Vagina (tissue), 2 donors: ENCODE measurements around the gene ANKRD2. TPM values are rescaled to one million over a fixed set of nuclear protein-coding genes. Genes with fewer than 3 reads are reported as not detected.

ENCODE experiments used
- DNase-seq, 2 donors: peaks; one replicate each; pipeline ENCODE4 v3.0.0-alpha.2; 2017; ENCODE audit errors: extremely low spot score in 2 of 2
- H3K27ac ChIP-seq: fragments of 200-600 bp; sonication (generic); one replicate; pipeline ENCODE4 v1.5.1; 2019
- H3K27me3 ChIP-seq: fragments of 200-600 bp; sonication (generic); one replicate; pipeline ENCODE4 v1.5.1; 2019
- H3K36me3 ChIP-seq, 2 donors: fragments of 200-600 bp; sonication (generic); one replicate each; pipeline ENCODE4 v1.5.1; 2017 to 2019
- H3K4me1 ChIP-seq: fragments of 200-600 bp; sonication (generic); one replicate; pipeline ENCODE4 v1.5.1; 2019
- H3K4me3 ChIP-seq, 2 donors: fragments of 200-600 bp; sonication (generic); 1 replicate in 1 of 2; 2 replicates in 1 of 2; pipeline ENCODE4 v1.5.1; 2016 to 2019
- H3K9me3 ChIP-seq: fragments of 200-600 bp; sonication (generic); one replicate; pipeline ENCODE4 v1.5.1; 2019
- CTCF ChIP-seq, 3 experiments: fragments of 450-650 bp in 2 of 3; fragments of 200-600 bp in 1 of 3; sonication (generic) in 1 of 3; IDR thresholded peaks; one replicate each; pipeline ENCODE4 v1.5.1; 2017 to 2019; ENCODE audit warnings: antibody characterized with exemption in 3 of 3, mild to moderate bottlenecking in 2 of 3, moderate library complexity in 2 of 3
- POLR2A ChIP-seq, 2 donors: fragments of 450-650 bp; IDR thresholded peaks; one replicate each; pipeline ENCODE4 v1.6.1; 2017; ENCODE audit warnings: antibody characterized with exemption in 2 of 2, mild to moderate bottlenecking in 2 of 2, moderate library complexity in 2 of 2
- POLR2AphosphoS5 ChIP-seq, 2 donors: sonication (generic); formaldehyde crosslinking; IDR thresholded peaks; one replicate each; pipeline ENCODE4 v1.9.0; 2017; ENCODE audit warnings: antibody characterized with exemption in 2 of 2, mild to moderate bottlenecking in 2 of 2, low read depth in 1 of 2; ENCODE audit not compliant: insufficient read depth in 1 of 2
- intact Hi-C: fragments of 100-400 bp; cut with DNase I; formaldehyde crosslinking; loops from one replicate; pipeline ENCODE4 v1.15.1; 2023
- total RNA-seq: library from RNA; depleted of rRNA; stranded (reverse); fragments of >200 nt; gene quantifications from one replicate; pipeline ENCODE4 v1.2.3, GENCODE V29; 2016

The ANKRD2 gene
- total RNA-seq, 1 donor from 2014 or later: not detected

- H3K4me3 ChIP-seq: no peak overlapping the region
- intact Hi-C loops: no loop called here
- H3K27me3 ChIP-seq: no peaks in the 10 kb centered on the region
- no peaks in the 10 kb centered on the region for H3K9me3 ChIP-seq
- TF ChIP-seq POLR2AphosphoS5 (IDR thresholded peaks at IDR 0.05; ENCODE audit: insufficient read depth in 1 of 2, low read depth in 1 of 2) (no peak), POLR2A (IDR thresholded peaks at IDR 0.05) (no peak), CTCF (IDR thresholded peaks at IDR 0.05) (no peak)
- no peak overlapping the region for H3K27ac ChIP-seq
- DNase-seq: no peak
- H3K36me3 ChIP-seq: no peaks in the 10 kb centered on the region
- peaks cover under 1% of the 10 kb centered on the region for H3K4me1 ChIP-seq
Observed at GRCh38 chr10:97590748-97591495, 18.3 kb downstream of the ANKRD2 start.

GRCh38 chr10:97593421-97593820, 20.8 kb downstream of the ANKRD2 start:
- Histone ChIP-seq H3K36me3 (no peaks in the 10 kb centered on the region), H3K4me1 (peaks cover 8% of the 10 kb centered on the region), H3K27ac (no peak overlapping the region), H3K27me3 (no peaks in the 10 kb centered on the region), H3K9me3 (no peaks in the 10 kb centered on the region), H3K4me3 (no peak overlapping the region)
- DNase-seq: no peak
- no peak for TF ChIP-seq CTCF (IDR thresholded peaks at IDR 0.05)
- TF ChIP-seq POLR2AphosphoS5 (IDR thresholded peaks at IDR 0.05; ENCODE audit: insufficient read depth in 1 of 2, low read depth in 1 of 2): no peak
- no peak for TF ChIP-seq POLR2A (IDR thresholded peaks at IDR 0.05)
- intact Hi-C loops: no loop called here

- Histone ChIP-seq H3K36me3 (no peaks in the 10 kb centered on the region), H3K4me1 (peaks cover 8% of the 10 kb centered on the region), H3K27me3 (no peaks in the 10 kb centered on the region), H3K4me3 (no peak overlapping the region), H3K27ac (peak overlapping the region; percentile 78), H3K9me3 (no peaks in the 10 kb centered on the region)
- DNase-seq: peak in 1 of 2 donors; percentile 94
- intact Hi-C loops: no loop called here
- peak; percentile 48 to 92 for TF ChIP-seq POLR2AphosphoS5 (IDR thresholded peaks at IDR 0.05; ENCODE audit: insufficient read depth in 1 of 2, low read depth in 1 of 2)
- no peak for TF ChIP-seq POLR2A (IDR thresholded peaks at IDR 0.05)
Observed at GRCh38 chr10:97596101-97597082, 23.8 kb downstream of the ANKRD2 start.

- no peak for DNase-seq
Observed at GRCh38 chr10:97597778-97598177, 25.2 kb downstream of the ANKRD2 start.

More at GRCh38 chr10:97597778-97598177, 25.2 kb downstream of the ANKRD2 start:
- Histone ChIP-seq H3K36me3 (no peaks in the 10 kb centered on the region), H3K27me3 (no peaks in the 10 kb centered on the region), H3K27ac (no peak overlapping the region), H3K4me1 (peaks cover 8% of the 10 kb centered on the region), H3K4me3 (no peak overlapping the region), H3K9me3 (no peaks in the 10 kb centered on the region)
- intact Hi-C loops: no loop called here
- no peak for TF ChIP-seq POLR2AphosphoS5 (IDR thresholded peaks at IDR 0.05; ENCODE audit: insufficient read depth in 1 of 2, low read depth in 1 of 2)
- no peak for TF ChIP-seq POLR2A (IDR thresholded peaks at IDR 0.05)
- TF ChIP-seq CTCF (IDR thresholded peaks at IDR 0.05): no peak
